GM12878 (cell line): Measurements from ENCODE around the gene SAP30L. TPM values are rescaled to one million over a fixed set of nuclear protein-coding genes. Genes with fewer than 3 reads are reported as not detected.
A peak's percentile ranks its signal among the peaks of the same experiment; 100 is the strongest.

Experiments
- ASH2L ChIP-seq: fragments of 300-600, 200-600 bp; sonication (generic); IDR thresholded peaks from 2 replicates; pipeline ENCODE4 v1.6.1; 2017; ENCODE audit warnings: low read depth, mild to moderate bottlenecking, borderline replicate concordance
- CREM ChIP-seq: IDR thresholded peaks from 2 replicates; pipeline ENCODE4 v1.6.1; 2014; ENCODE audit warnings: antibody characterized with exemption, low read depth
- EED ChIP-seq: sonication (generic); IDR thresholded peaks from 2 replicates; pipeline ENCODE4 v1.6.1; 2016; ENCODE audit warnings: antibody characterized with exemption, low read depth
- FOXK2 ChIP-seq: fragments of 450-650 bp; IDR thresholded peaks from 2 replicates; pipeline ENCODE4 v1.6.1; 2017; ENCODE audit warnings: mild to moderate bottlenecking, moderate library complexity
- HCFC1 ChIP-seq: fragments of 150-350 bp; IDR thresholded peaks from 2 replicates; pipeline ENCODE4 v1.6.1; 2014; ENCODE audit warnings: low read length
- MEF2A ChIP-seq: IDR thresholded peaks from 2 replicates; pipeline ENCODE4 v1.6.1; 2011; ENCODE audit warnings: low read depth, mild to moderate bottlenecking, low read length, moderate library complexity; ENCODE audit not compliant: insufficient read depth
- NBN ChIP-seq: fragments of 450-650 bp; IDR thresholded peaks from 2 replicates; pipeline ENCODE4 v1.6.1; 2016
- NFIC ChIP-seq: IDR thresholded peaks from 2 replicates; pipeline ENCODE4 v1.6.1; 2012; ENCODE audit warnings: low read depth, mild to moderate bottlenecking, inconsistent platforms, low read length, moderate library complexity
- NFYB ChIP-seq: IDR thresholded peaks from 2 replicates; pipeline ENCODE4 v1.6.1; 2011; ENCODE audit warnings: low read depth, mild to moderate bottlenecking, low read length, improper control_type of control experiment, moderate library complexity; ENCODE audit not compliant: insufficient read depth
- NRF1 ChIP-seq: conservative IDR thresholded peaks from 2 replicates; pipeline ENCODE4 v1.6.1; 2011; ENCODE audit warnings: mild to moderate bottlenecking, low read depth, low read length, improper control_type of control experiment
- RAD51 ChIP-seq: fragments of 450-650 bp; IDR thresholded peaks from 2 replicates; pipeline ENCODE4 v1.6.1; 2016; ENCODE audit warnings: moderate library complexity, mild to moderate bottlenecking, inconsistent platforms
- SMC3 ChIP-seq: IDR thresholded peaks from 2 replicates; pipeline ENCODE4 v1.6.1; 2011; ENCODE audit warnings: low read length, improper control_type of control experiment, borderline replicate concordance
- TCF7 ChIP-seq: IDR thresholded peaks from 2 replicates; pipeline ENCODE4 v1.6.1; 2014; ENCODE audit warnings: antibody characterized with exemption, borderline replicate concordance
- ZNF24 ChIP-seq: fragments of 450-650 bp; IDR thresholded peaks from 2 replicates; pipeline ENCODE4 v1.6.1; 2017; ENCODE audit warnings: antibody characterized with exemption, mild to moderate bottlenecking
- ZNF274 ChIP-seq: IDR thresholded peaks from one replicate; pipeline ENCODE4 v1.8.0; 2011; ENCODE audit not compliant: insufficient read length, insufficient read depth
- ZSCAN29 ChIP-seq: fragments of 450-650 bp; IDR thresholded peaks from 2 replicates; pipeline ENCODE4 v1.6.1; 2017; ENCODE audit warnings: mild to moderate bottlenecking, moderate library complexity
- polyA plus RNA-seq, 11 experiments: library from polyadenylated mRNA; depleted of rRNA in 4 of 11; unstranded in 6 of 11; stranded (reverse) in 5 of 11; fragments of >200 nt; fragmentation: Nextera tagmentation in 4 of 11; fragmentation: Illumina TruSeq in 1 of 11; extraction: Ambion mirVana in 4 of 11; extraction: Trizol in 1 of 11; gene quantifications; 1 replicate in 1 of 11; 2 replicates in 10 of 11; pipeline versions ENCODE4 v1.2.1 to v1.2.3, GENCODE V29; 2011 to 2016; ENCODE audit warnings: inconsistent platforms in 2 of 11, missing spikeins in 2 of 11, low read depth in 1 of 11
- total RNA-seq, 4 experiments: library from RNA; depleted of rRNA in 3 of 4; stranded (reverse); fragments of >200 nt in 3 of 4; fragmentation: Illumina TruSeq in 1 of 4; extraction: Trizol in 1 of 4; gene quantifications; 2 replicates each; pipeline versions ENCODE4 v1.2.1 to v1.2.3, GENCODE V29; 2013 to 2021
- TF ChIP-seq, protein P1 (sequence below): fragments of 450-650 bp; IDR thresholded peaks from 2 replicates; pipeline ENCODE4 v1.6.1; 2017; ENCODE audit warnings: mild to moderate bottlenecking, moderate library complexity
- TF ChIP-seq, protein P2 (sequence below): IDR thresholded peaks from 2 replicates; pipeline ENCODE4 v1.6.1; 2011; ENCODE audit warnings: low read depth, low read length, improper control_type of control experiment, borderline replicate concordance
- TF ChIP-seq, protein P3 (sequence below): fragments of 450-650 bp; IDR thresholded peaks from 2 replicates; pipeline ENCODE4 v1.6.1; 2017; ENCODE audit warnings: mild to moderate bottlenecking
- TF ChIP-seq, protein P4 (sequence below): IDR thresholded peaks from 2 replicates; pipeline ENCODE4 v1.6.1; 2011; ENCODE audit warnings: mild to moderate bottlenecking, low read depth, low read length, moderate library complexity; ENCODE audit not compliant: insufficient replicate concordance
- TF ChIP-seq, protein P5 (sequence below): IDR thresholded peaks from 2 replicates; pipeline ENCODE4 v1.6.1; 2012; ENCODE audit warnings: low read depth, low read length, improper control_type of control experiment

The SAP30L gene
- total and polyA plus RNA-seq, 10 of the 15 experiments (the other 5 are each of a cell fraction or from before 2014, with no cell fraction given) = 2.4 to 36.8 (median 15.7) TPM

GRCh38 chr5:154467655-154468354 lies 22.0 kb downstream of the SAP30L start (continued):
- TF ChIP-seq, protein P1, sequence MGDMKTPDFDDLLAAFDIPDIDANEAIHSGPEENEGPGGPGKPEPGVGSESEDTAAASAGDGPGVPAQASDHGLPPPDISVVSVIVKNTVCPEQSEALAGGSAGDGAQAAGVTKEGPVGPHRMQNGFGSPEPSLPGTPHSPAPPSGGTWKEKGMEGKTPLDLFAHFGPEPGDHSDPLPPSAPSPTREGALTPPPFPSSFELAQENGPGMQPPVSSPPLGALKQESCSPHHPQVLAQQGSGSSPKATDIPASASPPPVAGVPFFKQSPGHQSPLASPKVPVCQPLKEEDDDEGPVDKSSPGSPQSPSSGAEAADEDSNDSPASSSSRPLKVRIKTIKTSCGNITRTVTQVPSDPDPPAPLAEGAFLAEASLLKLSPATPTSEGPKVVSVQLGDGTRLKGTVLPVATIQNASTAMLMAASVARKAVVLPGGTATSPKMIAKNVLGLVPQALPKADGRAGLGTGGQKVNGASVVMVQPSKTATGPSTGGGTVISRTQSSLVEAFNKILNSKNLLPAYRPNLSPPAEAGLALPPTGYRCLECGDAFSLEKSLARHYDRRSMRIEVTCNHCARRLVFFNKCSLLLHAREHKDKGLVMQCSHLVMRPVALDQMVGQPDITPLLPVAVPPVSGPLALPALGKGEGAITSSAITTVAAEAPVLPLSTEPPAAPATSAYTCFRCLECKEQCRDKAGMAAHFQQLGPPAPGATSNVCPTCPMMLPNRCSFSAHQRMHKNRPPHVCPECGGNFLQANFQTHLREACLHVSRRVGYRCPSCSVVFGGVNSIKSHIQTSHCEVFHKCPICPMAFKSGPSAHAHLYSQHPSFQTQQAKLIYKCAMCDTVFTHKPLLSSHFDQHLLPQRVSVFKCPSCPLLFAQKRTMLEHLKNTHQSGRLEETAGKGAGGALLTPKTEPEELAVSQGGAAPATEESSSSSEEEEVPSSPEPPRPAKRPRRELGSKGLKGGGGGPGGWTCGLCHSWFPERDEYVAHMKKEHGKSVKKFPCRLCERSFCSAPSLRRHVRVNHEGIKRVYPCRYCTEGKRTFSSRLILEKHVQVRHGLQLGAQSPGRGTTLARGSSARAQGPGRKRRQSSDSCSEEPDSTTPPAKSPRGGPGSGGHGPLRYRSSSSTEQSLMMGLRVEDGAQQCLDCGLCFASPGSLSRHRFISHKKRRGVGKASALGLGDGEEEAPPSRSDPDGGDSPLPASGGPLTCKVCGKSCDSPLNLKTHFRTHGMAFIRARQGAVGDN = no peak
- TF ChIP-seq NRF1 (no peak), NFYB (no peak), NFIC (no peak), CREM (no peak), ZSCAN29 (0 out of 2 replicates have a peak, but pooled peaks have one; percentile 18), TCF7 (no peak), HCFC1 (no peak), ZNF24 (no peak), ZNF274 (no peak), NBN (no peak), SMC3 (peak; percentile 100), ASH2L (no peak), EED (no peak), RAD51 (no peak), FOXK2 (no peak), MEF2A (0 out of 2 replicates have a peak, but pooled peaks have one; percentile 15)
- TF ChIP-seq, protein P2, sequence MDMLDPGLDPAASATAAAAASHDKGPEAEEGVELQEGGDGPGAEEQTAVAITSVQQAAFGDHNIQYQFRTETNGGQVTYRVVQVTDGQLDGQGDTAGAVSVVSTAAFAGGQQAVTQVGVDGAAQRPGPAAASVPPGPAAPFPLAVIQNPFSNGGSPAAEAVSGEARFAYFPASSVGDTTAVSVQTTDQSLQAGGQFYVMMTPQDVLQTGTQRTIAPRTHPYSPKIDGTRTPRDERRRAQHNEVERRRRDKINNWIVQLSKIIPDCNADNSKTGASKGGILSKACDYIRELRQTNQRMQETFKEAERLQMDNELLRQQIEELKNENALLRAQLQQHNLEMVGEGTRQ = no peak
- TF ChIP-seq, protein P3, sequence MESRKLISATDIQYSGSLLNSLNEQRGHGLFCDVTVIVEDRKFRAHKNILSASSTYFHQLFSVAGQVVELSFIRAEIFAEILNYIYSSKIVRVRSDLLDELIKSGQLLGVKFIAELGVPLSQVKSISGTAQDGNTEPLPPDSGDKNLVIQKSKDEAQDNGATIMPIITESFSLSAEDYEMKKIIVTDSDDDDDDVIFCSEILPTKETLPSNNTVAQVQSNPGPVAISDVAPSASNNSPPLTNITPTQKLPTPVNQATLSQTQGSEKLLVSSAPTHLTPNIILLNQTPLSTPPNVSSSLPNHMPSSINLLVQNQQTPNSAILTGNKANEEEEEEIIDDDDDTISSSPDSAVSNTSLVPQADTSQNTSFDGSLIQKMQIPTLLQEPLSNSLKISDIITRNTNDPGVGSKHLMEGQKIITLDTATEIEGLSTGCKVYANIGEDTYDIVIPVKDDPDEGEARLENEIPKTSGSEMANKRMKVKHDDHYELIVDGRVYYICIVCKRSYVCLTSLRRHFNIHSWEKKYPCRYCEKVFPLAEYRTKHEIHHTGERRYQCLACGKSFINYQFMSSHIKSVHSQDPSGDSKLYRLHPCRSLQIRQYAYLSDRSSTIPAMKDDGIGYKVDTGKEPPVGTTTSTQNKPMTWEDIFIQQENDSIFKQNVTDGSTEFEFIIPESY = no peak
- TF ChIP-seq, protein P4, sequence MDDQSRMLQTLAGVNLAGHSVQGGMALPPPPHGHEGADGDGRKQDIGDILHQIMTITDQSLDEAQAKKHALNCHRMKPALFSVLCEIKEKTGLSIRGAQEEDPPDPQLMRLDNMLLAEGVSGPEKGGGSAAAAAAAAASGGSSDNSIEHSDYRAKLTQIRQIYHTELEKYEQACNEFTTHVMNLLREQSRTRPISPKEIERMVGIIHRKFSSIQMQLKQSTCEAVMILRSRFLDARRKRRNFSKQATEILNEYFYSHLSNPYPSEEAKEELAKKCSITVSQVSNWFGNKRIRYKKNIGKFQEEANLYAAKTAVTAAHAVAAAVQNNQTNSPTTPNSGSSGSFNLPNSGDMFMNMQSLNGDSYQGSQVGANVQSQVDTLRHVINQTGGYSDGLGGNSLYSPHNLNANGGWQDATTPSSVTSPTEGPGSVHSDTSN = no peak
- TF ChIP-seq, protein P5, sequence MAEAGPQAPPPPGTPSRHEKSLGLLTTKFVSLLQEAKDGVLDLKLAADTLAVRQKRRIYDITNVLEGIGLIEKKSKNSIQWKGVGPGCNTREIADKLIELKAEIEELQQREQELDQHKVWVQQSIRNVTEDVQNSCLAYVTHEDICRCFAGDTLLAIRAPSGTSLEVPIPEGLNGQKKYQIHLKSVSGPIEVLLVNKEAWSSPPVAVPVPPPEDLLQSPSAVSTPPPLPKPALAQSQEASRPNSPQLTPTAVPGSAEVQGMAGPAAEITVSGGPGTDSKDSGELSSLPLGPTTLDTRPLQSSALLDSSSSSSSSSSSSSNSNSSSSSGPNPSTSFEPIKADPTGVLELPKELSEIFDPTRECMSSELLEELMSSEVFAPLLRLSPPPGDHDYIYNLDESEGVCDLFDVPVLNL = no peak
